ENCODE measurements around the gene PRKD1.
"Not testable (repeated sequence)": the region's sequence is repeated elsewhere in the genome, so short reads cannot be mapped to it uniquely, and the experiment has no call there.

Gene PRKD1

DNA sequence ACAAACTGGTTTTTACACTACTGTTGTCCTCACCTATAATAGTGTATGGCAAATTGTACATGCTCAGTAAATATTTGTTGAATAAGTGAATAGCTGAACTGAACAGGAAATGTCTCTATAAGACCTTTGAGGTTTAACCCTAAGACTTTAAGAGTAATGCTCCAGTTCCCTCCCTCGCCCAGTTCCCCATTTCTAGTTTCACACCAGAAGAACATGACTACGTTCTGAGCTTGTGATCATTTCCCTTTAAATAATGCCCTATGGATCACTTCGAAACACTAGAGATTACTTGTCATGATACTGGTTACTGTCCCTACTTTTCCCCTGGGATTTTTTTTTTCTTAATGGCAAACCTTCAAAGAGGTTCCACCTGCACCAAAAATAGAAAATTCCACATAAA is 69.3 kb downstream of the PRKD1 start:
- H3K4me2 ChIP-seq (ENCODE audit: low read length) = peak overlapping the region; percentile 71

DNA sequence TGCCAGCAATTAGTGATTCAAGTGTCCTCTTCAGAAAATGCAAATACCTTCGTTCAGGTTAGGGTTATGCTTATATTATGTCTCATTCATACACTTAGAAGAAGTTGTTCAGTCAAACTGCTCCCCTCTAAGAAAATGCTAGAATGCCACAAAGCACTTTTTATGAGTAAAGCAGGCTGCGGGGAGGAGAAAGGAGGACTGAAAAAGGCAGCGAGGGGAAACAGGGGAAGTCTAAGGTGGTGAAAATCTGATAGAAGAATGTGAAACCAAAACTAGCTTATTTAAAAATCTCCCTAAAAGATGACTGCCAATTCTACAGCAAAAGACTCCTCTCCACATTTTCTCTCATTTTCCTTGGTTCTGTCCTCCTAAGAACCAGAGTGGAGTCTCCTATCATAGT is 70.1 kb downstream of the PRKD1 start:
- H4K20me1 ChIP-seq (ENCODE audit: insufficient read depth, low read length) = no peaks in the 10 kb centered on the region
- H2AFZ ChIP-seq (ENCODE audit: low read depth, low read length) = no peak overlapping the region
- peaks cover 26% of the 10 kb centered on the region for H3K36me3 ChIP-seq (replicated peaks; ENCODE audit: low read depth, low read length)
- no peaks in the 10 kb centered on the region for H3K79me2 ChIP-seq (ENCODE audit: low read length)
- peak overlapping the region; percentile 50 for H3K4me3 ChIP-seq (ENCODE audit: low read length)
- peak overlapping the region; percentile 71 for H3K4me2 ChIP-seq (ENCODE audit: low read length)
- H3K9ac ChIP-seq (ENCODE audit: low read length) = peak overlapping the region; percentile 60
- peaks cover 26% of the 10 kb centered on the region for H3K4me1 ChIP-seq (ENCODE audit: low read length)
- H3K27ac ChIP-seq (ENCODE audit: low read length) = peak overlapping the region; percentile 96
- TF ChIP-seq, protein P1, sequence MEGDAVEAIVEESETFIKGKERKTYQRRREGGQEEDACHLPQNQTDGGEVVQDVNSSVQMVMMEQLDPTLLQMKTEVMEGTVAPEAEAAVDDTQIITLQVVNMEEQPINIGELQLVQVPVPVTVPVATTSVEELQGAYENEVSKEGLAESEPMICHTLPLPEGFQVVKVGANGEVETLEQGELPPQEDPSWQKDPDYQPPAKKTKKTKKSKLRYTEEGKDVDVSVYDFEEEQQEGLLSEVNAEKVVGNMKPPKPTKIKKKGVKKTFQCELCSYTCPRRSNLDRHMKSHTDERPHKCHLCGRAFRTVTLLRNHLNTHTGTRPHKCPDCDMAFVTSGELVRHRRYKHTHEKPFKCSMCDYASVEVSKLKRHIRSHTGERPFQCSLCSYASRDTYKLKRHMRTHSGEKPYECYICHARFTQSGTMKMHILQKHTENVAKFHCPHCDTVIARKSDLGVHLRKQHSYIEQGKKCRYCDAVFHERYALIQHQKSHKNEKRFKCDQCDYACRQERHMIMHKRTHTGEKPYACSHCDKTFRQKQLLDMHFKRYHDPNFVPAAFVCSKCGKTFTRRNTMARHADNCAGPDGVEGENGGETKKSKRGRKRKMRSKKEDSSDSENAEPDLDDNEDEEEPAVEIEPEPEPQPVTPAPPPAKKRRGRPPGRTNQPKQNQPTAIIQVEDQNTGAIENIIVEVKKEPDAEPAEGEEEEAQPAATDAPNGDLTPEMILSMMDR (IDR thresholded peaks at IDR 0.05; ENCODE audit: low read depth, low read length) = no peak
- 0 out of 2 replicates have a peak, but pooled peaks have one; percentile 46 for TF ChIP-seq EZH2phosphoT487 (IDR thresholded peaks at IDR 0.05; ENCODE audit: low read depth)
- H3K27me3 ChIP-seq (ENCODE audit: low read depth, low read length) = no peaks in the 10 kb centered on the region
- H3K9me3 ChIP-seq (ENCODE audit: insufficient read depth, low read length) = peaks cover 21% of the 10 kb centered on the region; the same call in 1 of the 2 replicates

More for the DNA sequence above, 69.3 kb downstream of the PRKD1 start:
- H3K4me1 ChIP-seq (ENCODE audit: low read length) = peaks cover 26% of the 10 kb centered on the region
- H3K27me3 ChIP-seq (ENCODE audit: low read depth, low read length) = no peaks in the 10 kb centered on the region
- H3K9ac ChIP-seq (ENCODE audit: low read length) = peak overlapping the region; percentile 60; the same call in 1 of the 2 replicates
- H3K9me3 ChIP-seq (ENCODE audit: insufficient read depth, low read length) = peaks cover 18% of the 10 kb centered on the region; the same call in 1 of the 2 replicates
- TF ChIP-seq, protein P1 (IDR thresholded peaks at IDR 0.05; ENCODE audit: low read depth, low read length) = no peak
- TF ChIP-seq EZH2phosphoT487 (IDR thresholded peaks at IDR 0.05; ENCODE audit: low read depth) = no peak
- peak overlapping the region; percentile 96 for H3K27ac ChIP-seq (ENCODE audit: low read length)
- H3K79me2 ChIP-seq (ENCODE audit: low read length) = no peaks in the 10 kb centered on the region
- peaks cover 24% of the 10 kb centered on the region for H3K36me3 ChIP-seq (replicated peaks; ENCODE audit: low read depth, low read length)
- H3K4me3 ChIP-seq (ENCODE audit: low read length) = peak overlapping the region; percentile 50
- H2AFZ ChIP-seq (ENCODE audit: low read depth, low read length) = no peak overlapping the region
- H4K20me1 ChIP-seq (ENCODE audit: insufficient read depth, low read length) = no peaks in the 10 kb centered on the region

DNA sequence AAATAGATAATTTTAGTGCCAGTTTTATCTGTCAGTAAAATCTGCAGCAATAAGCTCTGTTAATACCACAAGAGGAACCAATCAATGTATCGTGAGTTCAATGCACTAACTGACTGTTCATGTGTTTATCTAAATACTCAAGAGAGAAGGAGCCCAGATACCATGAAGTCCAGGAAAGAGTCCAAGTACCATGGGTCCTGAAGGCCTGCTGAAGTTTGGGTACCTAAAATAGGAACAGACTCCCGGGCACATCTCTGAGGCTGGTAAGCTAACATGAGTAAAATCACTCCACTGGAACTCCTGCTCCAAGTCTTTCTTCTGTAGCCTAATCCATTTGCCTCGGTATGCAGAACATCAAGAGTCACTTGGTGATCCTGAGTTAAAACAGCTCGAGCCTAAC is 71.1 kb downstream of the PRKD1 start:
- Histone ChIP-seq H3K27me3 (ENCODE audit: low read depth, low read length) (no peaks in the 10 kb centered on the region), H3K27ac (ENCODE audit: low read length) (peak overlapping the region; percentile 96), H3K36me3 (replicated peaks; ENCODE audit: low read depth, low read length) (peaks cover 29% of the 10 kb centered on the region), H4K20me1 (ENCODE audit: insufficient read depth, low read length) (no peaks in the 10 kb centered on the region), H3K9ac (ENCODE audit: low read length) (peak overlapping the region; percentile 38; the same call in 1 of the 2 replicates), H2AFZ (ENCODE audit: low read depth, low read length) (no peak overlapping the region), H3K4me3 (ENCODE audit: low read length) (no peak overlapping the region), H3K79me2 (ENCODE audit: low read length) (no peaks in the 10 kb centered on the region), H3K9me3 (ENCODE audit: insufficient read depth, low read length) (peaks cover 23% of the 10 kb centered on the region; the same call in 1 of the 2 replicates), H3K4me1 (ENCODE audit: low read length) (peaks cover 26% of the 10 kb centered on the region), H3K4me2 (ENCODE audit: low read length) (no peak overlapping the region)
- TF ChIP-seq, protein P1 (IDR thresholded peaks at IDR 0.05; ENCODE audit: low read depth, low read length) = no peak
- TF ChIP-seq EZH2phosphoT487 (IDR thresholded peaks at IDR 0.05; ENCODE audit: low read depth) = no peak

DNA sequence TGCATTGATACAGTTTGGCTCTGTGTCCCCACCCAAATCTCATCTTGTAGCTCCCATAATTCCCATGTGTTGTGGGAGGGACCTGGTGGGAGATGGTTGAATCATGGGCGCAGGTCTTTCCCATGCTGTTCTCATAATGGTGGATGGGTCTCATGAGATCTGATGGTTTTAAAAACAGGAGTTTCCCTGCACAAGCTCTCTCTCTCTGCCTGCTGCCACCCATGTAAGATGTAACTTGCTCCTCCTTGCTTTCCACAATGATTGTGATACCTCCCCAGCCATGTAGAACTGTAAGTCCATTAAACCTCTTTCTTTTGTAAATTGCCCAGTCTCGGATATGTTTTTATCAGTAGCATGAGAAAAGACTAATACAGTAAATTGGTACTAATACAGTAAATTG is 74.0 kb downstream of the PRKD1 start:
- Histone ChIP-seq H3K36me3 (replicated peaks; ENCODE audit: low read depth, low read length) (peaks cover 26% of the 10 kb centered on the region), H3K9me3 (ENCODE audit: insufficient read depth, low read length) (peaks cover 23% of the 10 kb centered on the region; the same call in 1 of the 2 replicates), H3K4me1 (ENCODE audit: low read length) (peaks cover 22% of the 10 kb centered on the region)
- H4K20me1 ChIP-seq (ENCODE audit: insufficient read depth, low read length); H2AFZ ChIP-seq (ENCODE audit: low read depth, low read length); H3K4me2 ChIP-seq (ENCODE audit: low read length); H3K27me3 ChIP-seq (ENCODE audit: low read depth, low read length); H3K27ac ChIP-seq (ENCODE audit: low read length); H3K4me3 ChIP-seq (ENCODE audit: low read length); H3K79me2 ChIP-seq (ENCODE audit: low read length); H3K9ac ChIP-seq (ENCODE audit: low read length): not testable (repeated sequence)
